D721Med (cell line): ENCODE data around the gene CASP4.

Source experiments
- DNase-seq: peaks from one replicate; pipeline ENCODE4 v3.0.0; 2011; ENCODE audit warnings: low spot score; ENCODE audit not compliant: insufficient read length
- FAIRE-seq: peaks from 2 replicates; lab custom pipeline; 2011; peaks lifted over from hg19 to GRCh38; lab: Jason Lieb, UNC
- CTCF ChIP-seq: IDR thresholded peaks from 2 replicates; pipeline ENCODE4 v1.5.1; 2012; ENCODE audit warnings: mild to moderate bottlenecking, control low read depth; ENCODE audit not compliant: insufficient read depth; ENCODE audit errors: missing control alignments

The CASP4 gene

GRCh38 chr11:104968355-104968855 lies at the start of gene CASP4:
Gene CASP4, minus strand, starts transcription at chr11:104968574. Its CDS starts 49 bp downstream, at chr11:104968525.
- FAIRE-seq (no peak), DNase-seq (no peak)
- TF ChIP-seq CTCF, result no peak

- DNase-seq (no peak), FAIRE-seq (no peak)
- no peak for TF ChIP-seq CTCF
Observed at GRCh38 chr11:105007463-105007862, 39.1 kb upstream of the CASP4 start.

GRCh38 chr11:105005451-105005845 lies 37.1 kb upstream of the CASP4 start:
- DNase-seq (no peak), FAIRE-seq (no peak)
- no peak for TF ChIP-seq CTCF

GRCh38 chr11:105004021-105004420 lies 35.6 kb upstream of the CASP4 start:
- DNase-seq, result no peak
- FAIRE-seq, result no peak
- no peak for TF ChIP-seq CTCF

DNA sequence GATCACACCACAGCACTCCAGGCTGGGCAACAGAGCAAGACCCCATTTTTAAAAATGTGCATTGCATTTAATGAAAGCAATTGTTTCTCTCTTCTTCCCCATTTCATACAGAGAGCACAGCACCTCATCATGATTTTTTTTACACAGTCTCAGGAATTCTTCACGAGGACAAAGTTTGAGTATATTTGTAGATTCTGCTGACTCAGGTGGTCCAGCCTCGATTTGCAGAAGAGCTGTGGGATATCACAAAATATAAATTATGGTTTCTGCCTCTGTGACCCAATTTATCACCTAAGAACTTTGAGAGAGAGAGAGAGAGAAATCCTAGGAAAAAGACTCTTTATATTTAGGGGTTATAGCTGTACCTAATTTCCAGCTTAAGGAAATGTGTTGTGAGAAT lies 34.8 kb upstream of the CASP4 start:
- no peak for FAIRE-seq
- no peak for DNase-seq
- no peak for TF ChIP-seq CTCF

DNA sequence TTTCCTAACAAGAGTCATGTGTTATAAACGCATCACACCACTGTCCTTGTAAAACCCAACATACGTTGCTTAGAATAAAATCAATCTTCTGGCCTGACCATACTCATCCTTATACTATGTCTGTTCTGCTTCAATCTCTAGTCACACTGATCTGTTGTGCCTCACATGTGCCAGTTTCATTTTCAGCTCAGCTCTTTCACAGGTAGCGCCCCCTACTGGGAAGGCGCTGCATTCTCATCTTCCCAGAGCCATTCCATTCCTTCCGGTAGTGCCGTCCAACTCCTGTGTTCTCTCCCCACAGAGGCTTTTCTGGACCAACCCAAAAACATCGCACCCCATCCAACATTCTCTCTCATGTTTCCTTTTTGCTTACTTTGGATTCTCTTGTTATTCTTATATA lies 32.4 kb upstream of the CASP4 start:
- FAIRE-seq, result no peak
- DNase-seq, result no peak
- peak; percentile 23 for TF ChIP-seq CTCF

DNA sequence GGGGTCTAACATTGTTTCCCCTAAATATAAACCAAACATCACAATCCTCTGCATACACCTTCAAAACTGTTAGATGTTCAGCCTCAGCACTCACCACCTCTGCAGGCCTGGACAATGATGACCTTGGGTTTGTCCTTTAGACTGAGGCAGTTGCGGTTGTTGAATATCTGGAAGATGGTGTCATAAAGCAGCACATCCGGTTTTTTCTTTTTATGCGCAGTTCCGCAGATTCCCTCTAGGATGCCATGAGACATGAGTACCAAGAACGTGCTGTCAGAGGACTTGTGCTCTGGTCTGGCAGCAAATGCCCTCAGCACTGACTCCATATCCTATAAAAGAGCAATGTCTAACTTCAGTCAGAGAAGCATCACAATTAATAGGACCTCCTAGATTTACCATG lies 31.8 kb upstream of the CASP4 start:
- TF ChIP-seq CTCF, result no peak
- FAIRE-seq (no peak), DNase-seq (no peak)
